Uterus (tissue), 2 donors: ENCODE results near the gene EPB41L4A.

Experiments
- POLR2A ChIP-seq, 2 donors: fragments of 450-650 bp; IDR thresholded peaks; one replicate each; pipeline ENCODE4 v1.6.1; 2016; ENCODE audit warnings: antibody characterized with exemption in 2 of 2, mild to moderate bottlenecking in 1 of 2, moderate library complexity in 1 of 2
- TF ChIP-seq, protein P1 (sequence below), 4 experiments: fragments of 200-600 bp in 2 of 4; fragments of 450-650 bp in 2 of 4; sonication (generic) in 2 of 4; IDR thresholded peaks; one replicate each; pipeline ENCODE4 v1.5.1; 2016 to 2019; ENCODE audit warnings: antibody characterized with exemption in 4 of 4, mild to moderate bottlenecking in 2 of 4, moderate library complexity in 1 of 4

DNA sequence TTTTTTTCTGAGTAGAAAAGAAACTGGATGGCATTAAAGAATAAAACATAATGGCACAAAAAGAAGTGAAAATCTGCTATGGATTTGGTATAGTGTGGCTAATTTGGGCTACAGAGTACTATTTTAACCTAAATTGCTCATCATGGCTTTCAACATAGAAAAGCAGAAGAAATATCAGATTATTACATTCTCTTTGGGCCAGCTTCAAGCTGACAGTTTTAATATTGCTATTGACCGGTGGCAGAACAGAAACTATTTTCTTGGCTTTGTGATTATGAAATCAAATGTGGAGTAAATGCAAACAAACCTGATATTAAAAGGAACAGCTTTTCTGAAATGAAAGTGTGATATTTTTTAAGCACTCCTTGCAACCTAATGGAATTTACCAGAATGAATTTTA lies 301.5 kb downstream of the EPB41L4A start:
- no peak for TF ChIP-seq POLR2A (IDR thresholded peaks at IDR 0.05)
- TF ChIP-seq, protein P1, sequence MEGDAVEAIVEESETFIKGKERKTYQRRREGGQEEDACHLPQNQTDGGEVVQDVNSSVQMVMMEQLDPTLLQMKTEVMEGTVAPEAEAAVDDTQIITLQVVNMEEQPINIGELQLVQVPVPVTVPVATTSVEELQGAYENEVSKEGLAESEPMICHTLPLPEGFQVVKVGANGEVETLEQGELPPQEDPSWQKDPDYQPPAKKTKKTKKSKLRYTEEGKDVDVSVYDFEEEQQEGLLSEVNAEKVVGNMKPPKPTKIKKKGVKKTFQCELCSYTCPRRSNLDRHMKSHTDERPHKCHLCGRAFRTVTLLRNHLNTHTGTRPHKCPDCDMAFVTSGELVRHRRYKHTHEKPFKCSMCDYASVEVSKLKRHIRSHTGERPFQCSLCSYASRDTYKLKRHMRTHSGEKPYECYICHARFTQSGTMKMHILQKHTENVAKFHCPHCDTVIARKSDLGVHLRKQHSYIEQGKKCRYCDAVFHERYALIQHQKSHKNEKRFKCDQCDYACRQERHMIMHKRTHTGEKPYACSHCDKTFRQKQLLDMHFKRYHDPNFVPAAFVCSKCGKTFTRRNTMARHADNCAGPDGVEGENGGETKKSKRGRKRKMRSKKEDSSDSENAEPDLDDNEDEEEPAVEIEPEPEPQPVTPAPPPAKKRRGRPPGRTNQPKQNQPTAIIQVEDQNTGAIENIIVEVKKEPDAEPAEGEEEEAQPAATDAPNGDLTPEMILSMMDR (IDR thresholded peaks at IDR 0.05): no peak
